ENCODE data around the gene GPATCH3. TPM values are rescaled to one million over a fixed set of nuclear protein-coding genes. Genes with fewer than 3 reads are reported as not detected.

The GPATCH3 gene
- total and polyA plus RNA-seq, 2 of the 4 experiments (the other 2 are of a cell fraction), result 5.2 to 8.0 TPM

DNA sequence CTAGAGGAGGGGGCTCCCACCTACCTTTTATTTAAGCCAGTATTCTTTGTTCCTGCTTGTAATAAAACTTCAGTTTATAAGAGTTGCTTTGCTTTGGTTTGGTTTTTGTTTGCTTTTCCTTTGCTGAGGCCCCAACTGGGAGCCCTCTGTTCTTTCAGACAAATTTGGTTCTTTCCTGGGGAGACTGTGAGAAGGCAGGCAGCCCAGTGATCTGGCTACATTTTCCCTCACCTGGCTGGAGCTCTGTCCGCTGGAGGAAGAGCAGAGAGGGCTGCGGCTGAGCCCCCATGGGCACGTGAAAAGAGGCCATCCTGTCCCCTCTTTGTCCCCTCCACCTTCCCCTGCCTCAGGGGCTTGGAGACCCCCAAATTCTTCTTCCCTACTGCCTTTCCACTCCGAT, 44.6 kb downstream of the GPATCH3 start:
- ATAC-seq (ENCODE audit: low read depth), result no peak
- dilution Hi-C loops (cut with HindIII; ENCODE audit: low sequenced_read_pairs, unreplicated experiment), result no loop called here
- H3K9ac ChIP-seq (ENCODE audit: low read depth, low read length), result no peak overlapping the region

More for the DNA sequence above, 44.6 kb downstream of the GPATCH3 start:
- no peak overlapping the region for H2BK120ac ChIP-seq (ENCODE audit: low read depth, low read length)
- no peaks in the 10 kb centered on the region for H3K27me3 ChIP-seq (ENCODE audit: control insufficient read depth, insufficient read depth, low read length)
- H3K36me3 ChIP-seq (ENCODE audit: control insufficient read depth, insufficient read depth, low read length), result peaks cover 42% of the 10 kb centered on the region
- ChIA-PET CTCF (no interaction called here), POLR2A (ENCODE audit: unreplicated experiment) (no interaction called here)
- intact Hi-C loops (cut with micrococcal nuclease), result no loop called here
- no peak overlapping the region for H3K14ac ChIP-seq (replicated peaks; ENCODE audit: low read depth, low read length)
- H4K5ac ChIP-seq (ENCODE audit: low read depth, low read length), result no peak overlapping the region
- no peak overlapping the region for H2BK15ac ChIP-seq (ENCODE audit: low read depth, low read length)
- no peak overlapping the region for H2AK5ac ChIP-seq (ENCODE audit: low read depth, low read length)
- H4K20me1 ChIP-seq (ENCODE audit: insufficient read depth, low read length), result peaks cover 4% of the 10 kb centered on the region; the same call in 1 of the 2 replicates
- no peak overlapping the region for H2BK5ac ChIP-seq (ENCODE audit: low read depth, low read length, poor library complexity, severe bottlenecking)
- no peak overlapping the region for H3K4me3 ChIP-seq (ENCODE audit: insufficient read depth, low read depth, low read length)
- H3K79me1 ChIP-seq (ENCODE audit: low read depth in 1 of 2, low read length in 2 of 2), result no peaks in the 10 kb centered on the region
- H3K4ac ChIP-seq (ENCODE audit: low read depth, low read length), result no peak overlapping the region
- TF ChIP-seq USF2 (IDR thresholded peaks at IDR 0.05; ENCODE audit: low read depth, low read length) (no peak), FOS (IDR thresholded peaks at IDR 0.05; ENCODE audit: low read depth, low read length) (no peak), RCOR1 (IDR thresholded peaks at IDR 0.05; ENCODE audit: insufficient replicate concordance, low read length) (no peak), SMC3 (IDR thresholded peaks at IDR 0.05; ENCODE audit: low read depth, low read length) (no peak), BHLHE40 (IDR thresholded peaks at IDR 0.05; ENCODE audit: low read depth, low read length) (no peak), CEBPB (IDR thresholded peaks at IDR 0.05; ENCODE audit: low read depth, low read length) (no peak), RFX5 (IDR thresholded peaks at IDR 0.05; ENCODE audit: low read depth, low read length) (no peak), MXI1 (IDR thresholded peaks at IDR 0.05; ENCODE audit: borderline replicate concordance, low read depth, low read length) (no peak), RAD21 (IDR thresholded peaks at IDR 0.05; ENCODE audit: low read length) (no peak), MAZ (IDR thresholded peaks at IDR 0.05; ENCODE audit: borderline replicate concordance, low read depth, low read length) (no peak), CHD1 (IDR thresholded peaks at IDR 0.05; ENCODE audit: low read depth, low read length) (no peak), POLR2A (IDR thresholded peaks at IDR 0.05; ENCODE audit: low read depth, low read length) (no peak), MAFK (IDR thresholded peaks at IDR 0.05; ENCODE audit: low read depth, low read length) (no peak), NFE2L2 (IDR thresholded peaks at IDR 0.05; ENCODE audit: low read depth, low read length) (no peak)
- H3K18ac ChIP-seq (ENCODE audit: low read depth, low read length), result no peak overlapping the region
- no peak overlapping the region for H4K91ac ChIP-seq (ENCODE audit: insufficient read depth, low read depth, low read length)
- no peaks in the 10 kb centered on the region for H3K4me1 ChIP-seq (ENCODE audit: control insufficient read depth, insufficient read depth, low read length)
- 100% methylated on average over 2 of the region's 4 CpGs; no CpG with 5 or more reads in 1 of the 2 experiments for WGBS, 2 experiments (ENCODE audit: extremely low coverage in 2 of 2, insufficient read length in 1 of 2)
- H2BK20ac ChIP-seq (ENCODE audit: low read depth, low read length), result no peak overlapping the region
- no peak overlapping the region for H3K27ac ChIP-seq (ENCODE audit: insufficient read depth, low read length)
- H3K4me2 ChIP-seq (ENCODE audit: low read depth, low read length), result no peak overlapping the region
- no peak overlapping the region for H4K8ac ChIP-seq (ENCODE audit: low read depth in 2 of 2, low read length in 2 of 2)
- H2AFZ ChIP-seq (replicated peaks; ENCODE audit: low read length, poor library complexity), result no peak overlapping the region
- H3K23ac ChIP-seq (ENCODE audit: low read depth, low read length), result no peak overlapping the region
- in situ Hi-C loops (cut with MboI; ENCODE audit: low sequenced_read_pairs), result no loop called here
- H2AK9ac ChIP-seq (replicated peaks; ENCODE audit: low read depth, low read length, poor library complexity), result no peak overlapping the region
- no peaks in the 10 kb centered on the region for H3K9me3 ChIP-seq (ENCODE audit: control insufficient read depth, insufficient read depth, low read length)
- BruUV-seq (replicated peaks), result no TSS peak
- no peak overlapping the region for H3K56ac ChIP-seq (ENCODE audit: extremely low read depth, insufficient read depth, low read length)
- no peak for DNase-seq
- H3K9me1 ChIP-seq (ENCODE audit: insufficient read depth, low read length), result no peaks in the 10 kb centered on the region

Data from IMR-90 (cell line).